Peyer's patch (tissue), 4 donors: Measurements from ENCODE around the gene RAPGEF1. TPM values are rescaled to one million over a fixed set of nuclear protein-coding genes. Genes with fewer than 3 reads are reported as not detected.

Experiments used
- DNase-seq, 3 donors: peaks; one replicate each; pipeline ENCODE4 v3.0.0-alpha.2; 2017 to 2019
- H3K27ac ChIP-seq, 4 donors: fragments of 200-600 bp; sonication (generic); one replicate each; pipeline ENCODE4 v1.5.1; 2016 to 2019
- H3K27me3 ChIP-seq, 2 donors: fragments of 200-600 bp; sonication (generic); one replicate each; pipeline ENCODE4 v1.5.1; 2019
- H3K36me3 ChIP-seq, 3 donors: fragments of 200-600 bp; sonication (generic); one replicate each; pipeline ENCODE4 v1.5.1; 2016 to 2019
- H3K4me1 ChIP-seq, 4 donors: fragments of 200-600 bp; sonication (generic); one replicate each; pipeline ENCODE4 v1.5.1; 2016 to 2019
- H3K4me3 ChIP-seq, 4 donors: fragments of 200-600 bp; sonication (generic); 1 replicate in 3 of 4; 2 replicates in 1 of 4; pipeline ENCODE4 v1.5.1; 2016 to 2019; ENCODE audit warnings: mild to moderate bottlenecking in 1 of 4
- H3K9me3 ChIP-seq, 4 donors: fragments of 200-600 bp; sonication (generic); one replicate each; pipeline ENCODE4 v1.5.1; 2016 to 2019; ENCODE audit warnings: mild to moderate bottlenecking in 1 of 4
- POLR2A ChIP-seq, 2 donors: fragments of 450-650 bp; IDR thresholded peaks; one replicate each; pipeline ENCODE4 v1.5.1; 2017; ENCODE audit warnings: antibody characterized with exemption in 2 of 2, mild to moderate bottlenecking in 2 of 2, moderate library complexity in 2 of 2
- total RNA-seq, 4 donors: library from RNA; depleted of rRNA; stranded (reverse); fragments of >200 nt; gene quantifications; one replicate each; pipeline ENCODE4 v1.1.0, GENCODE V29; 2016
- TF ChIP-seq, protein P1 (sequence below), 6 experiments: fragments of 450-650 bp in 4 of 6; fragments of 200-600 bp in 2 of 6; sonication (generic) in 1 of 6; IDR thresholded peaks; one replicate each; pipeline ENCODE4 v1.5.1; 2017 to 2019; ENCODE audit warnings: antibody characterized with exemption in 6 of 6, mild to moderate bottlenecking in 3 of 6, moderate library complexity in 1 of 6

Gene RAPGEF1
- total RNA-seq, 4 donors from 2014 or later = 51.7 to 182 (median 70.7) TPM

DNA sequence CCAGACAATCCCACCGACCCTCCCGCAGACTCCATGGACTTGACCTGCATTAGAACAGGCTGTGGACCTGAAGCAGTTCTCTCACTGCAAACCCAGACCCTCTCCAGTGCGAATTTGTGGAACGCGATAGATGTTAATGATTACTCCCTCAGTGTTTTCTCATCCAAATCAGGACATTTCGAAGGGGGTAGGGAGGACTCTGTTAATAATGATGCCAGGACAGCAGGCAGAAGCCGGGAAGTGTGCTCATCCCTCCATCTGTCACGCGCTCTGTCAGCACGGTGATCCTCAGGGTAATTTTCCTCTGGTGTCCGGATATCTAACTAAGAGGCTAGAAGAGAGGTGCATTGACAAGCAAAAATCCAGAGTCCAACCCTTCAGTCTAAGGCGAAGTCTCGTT, 18.8 kb downstream of the RAPGEF1 start:
- TF ChIP-seq, protein P1, sequence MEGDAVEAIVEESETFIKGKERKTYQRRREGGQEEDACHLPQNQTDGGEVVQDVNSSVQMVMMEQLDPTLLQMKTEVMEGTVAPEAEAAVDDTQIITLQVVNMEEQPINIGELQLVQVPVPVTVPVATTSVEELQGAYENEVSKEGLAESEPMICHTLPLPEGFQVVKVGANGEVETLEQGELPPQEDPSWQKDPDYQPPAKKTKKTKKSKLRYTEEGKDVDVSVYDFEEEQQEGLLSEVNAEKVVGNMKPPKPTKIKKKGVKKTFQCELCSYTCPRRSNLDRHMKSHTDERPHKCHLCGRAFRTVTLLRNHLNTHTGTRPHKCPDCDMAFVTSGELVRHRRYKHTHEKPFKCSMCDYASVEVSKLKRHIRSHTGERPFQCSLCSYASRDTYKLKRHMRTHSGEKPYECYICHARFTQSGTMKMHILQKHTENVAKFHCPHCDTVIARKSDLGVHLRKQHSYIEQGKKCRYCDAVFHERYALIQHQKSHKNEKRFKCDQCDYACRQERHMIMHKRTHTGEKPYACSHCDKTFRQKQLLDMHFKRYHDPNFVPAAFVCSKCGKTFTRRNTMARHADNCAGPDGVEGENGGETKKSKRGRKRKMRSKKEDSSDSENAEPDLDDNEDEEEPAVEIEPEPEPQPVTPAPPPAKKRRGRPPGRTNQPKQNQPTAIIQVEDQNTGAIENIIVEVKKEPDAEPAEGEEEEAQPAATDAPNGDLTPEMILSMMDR (IDR thresholded peaks at IDR 0.05) = no peak
- TF ChIP-seq POLR2A (IDR thresholded peaks at IDR 0.05) = no peak
- H3K27me3 ChIP-seq = no peaks in the 10 kb centered on the region
- H3K4me3 ChIP-seq = no peak overlapping the region
- DNase-seq = no peak
- H3K9me3 ChIP-seq = no peaks in the 10 kb centered on the region
- peaks cover 0 to 46% (median 14%) of the 10 kb centered on the region in 4 donors for H3K4me1 ChIP-seq
- no peak overlapping the region for H3K27ac ChIP-seq
- no peaks in the 10 kb centered on the region for H3K36me3 ChIP-seq

GRCh38 chr9:131720330-131720729, 19.5 kb downstream of the RAPGEF1 start:
- H3K27me3 ChIP-seq = no peaks in the 10 kb centered on the region
- TF ChIP-seq, protein P1 (IDR thresholded peaks at IDR 0.05) = no peak
- no peak for TF ChIP-seq POLR2A (IDR thresholded peaks at IDR 0.05)
- peaks cover 0 to 44% (median 14%) of the 10 kb centered on the region in 4 donors for H3K4me1 ChIP-seq
- peak in 1 of 3 donors; percentile 55 for DNase-seq
- H3K36me3 ChIP-seq = no peaks in the 10 kb centered on the region
- H3K27ac ChIP-seq = peak overlapping the region in 3 of 4 donors; percentile 15 to 39 (median 33)
- H3K9me3 ChIP-seq = no peaks in the 10 kb centered on the region
- no peak overlapping the region for H3K4me3 ChIP-seq

DNA sequence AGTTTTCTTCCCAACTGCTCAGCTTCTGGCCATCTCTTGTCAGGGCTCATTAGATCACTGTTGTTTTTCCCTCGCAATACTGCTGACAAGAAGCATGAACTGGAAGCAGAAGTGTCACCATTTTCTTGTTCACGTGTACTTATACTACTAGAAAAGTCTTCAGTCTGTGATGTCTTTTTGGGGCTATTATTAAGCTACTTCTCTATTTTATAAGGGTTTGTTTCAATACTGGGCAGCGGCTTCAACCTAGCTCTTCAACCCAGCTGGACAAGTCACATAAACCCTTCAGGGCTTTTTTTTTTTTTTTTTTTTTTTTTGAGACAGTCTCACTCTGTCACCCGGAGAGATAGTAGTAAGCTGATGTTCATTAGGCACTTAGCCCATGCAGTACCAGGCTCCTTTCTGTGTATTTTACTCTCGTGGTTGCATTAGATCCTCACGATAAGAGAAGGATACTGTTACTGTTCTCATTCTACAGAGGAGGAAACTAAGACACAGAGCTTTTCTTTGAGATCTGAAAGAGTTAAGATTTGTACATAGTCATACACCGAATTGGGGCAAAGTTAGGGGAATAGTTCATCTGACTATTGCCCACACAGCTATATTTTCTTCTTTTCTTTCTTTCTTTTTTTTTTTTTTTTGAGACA, 20.5 kb downstream of the RAPGEF1 start:
- H3K4me3 ChIP-seq = no peak overlapping the region
- no peaks in the 10 kb centered on the region for H3K36me3 ChIP-seq
- no peaks in the 10 kb centered on the region for H3K9me3 ChIP-seq
- peak overlapping the region; percentile 33 to 71 (median 56) for H3K27ac ChIP-seq
- DNase-seq = no peak
- TF ChIP-seq POLR2A (IDR thresholded peaks at IDR 0.05) = no peak
- TF ChIP-seq, protein P1 (IDR thresholded peaks at IDR 0.05) = no peak
- peaks cover 0 to 35% (median 5%) of the 10 kb centered on the region in 4 donors for H3K4me1 ChIP-seq
- H3K27me3 ChIP-seq = no peaks in the 10 kb centered on the region

DNA sequence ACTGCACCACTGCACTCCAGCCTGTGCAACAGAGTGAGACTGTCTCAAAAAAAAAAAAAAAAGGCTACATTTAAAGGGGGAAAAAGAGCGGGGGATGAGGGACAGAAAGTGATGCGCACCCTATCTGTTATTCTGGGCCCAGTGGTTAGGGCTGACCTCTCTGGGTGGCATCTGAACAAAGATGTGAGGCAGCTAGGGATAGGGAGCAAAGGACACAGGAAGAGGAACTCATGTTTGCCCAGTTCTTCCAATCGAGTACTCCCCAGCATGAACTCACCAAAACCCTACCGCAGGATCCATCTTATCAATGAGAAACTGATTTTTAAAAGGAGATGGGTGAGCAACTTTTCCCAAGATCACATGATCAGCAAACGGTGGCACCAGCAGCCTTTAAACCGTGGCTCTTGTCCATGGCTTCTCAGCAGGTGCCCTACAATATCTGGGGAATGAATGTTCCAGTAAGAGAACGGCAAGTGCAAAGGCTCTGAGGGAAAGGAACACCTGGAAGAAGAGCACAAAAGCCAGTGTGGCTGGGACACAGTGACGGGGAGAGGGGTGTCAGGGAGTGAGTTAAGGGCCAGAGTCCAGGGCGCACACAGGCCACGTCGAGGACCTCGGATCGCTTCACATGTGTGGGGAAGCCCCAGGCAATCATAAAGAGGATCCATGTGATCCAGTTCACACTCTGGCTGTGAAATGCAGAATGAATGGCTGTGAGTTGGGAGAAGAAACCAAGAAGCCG, 22.0 kb downstream of the RAPGEF1 start:
- TF ChIP-seq, protein P1 (IDR thresholded peaks at IDR 0.05) = no peak
- no peak for TF ChIP-seq POLR2A (IDR thresholded peaks at IDR 0.05)
- Histone ChIP-seq H3K4me3 (no peak overlapping the region), H3K4me1 (peaks cover 0 to 27% (median 5%) of the 10 kb centered on the region in 4 donors), H3K27me3 (no peaks in the 10 kb centered on the region), H3K27ac (peak overlapping the region in 3 of 4 donors; percentile 18 to 71 (median 67)), H3K9me3 (no peaks in the 10 kb centered on the region), H3K36me3 (no peaks in the 10 kb centered on the region)
- DNase-seq = peak in 2 of 3 donors; percentile 73 to 81

DNA sequence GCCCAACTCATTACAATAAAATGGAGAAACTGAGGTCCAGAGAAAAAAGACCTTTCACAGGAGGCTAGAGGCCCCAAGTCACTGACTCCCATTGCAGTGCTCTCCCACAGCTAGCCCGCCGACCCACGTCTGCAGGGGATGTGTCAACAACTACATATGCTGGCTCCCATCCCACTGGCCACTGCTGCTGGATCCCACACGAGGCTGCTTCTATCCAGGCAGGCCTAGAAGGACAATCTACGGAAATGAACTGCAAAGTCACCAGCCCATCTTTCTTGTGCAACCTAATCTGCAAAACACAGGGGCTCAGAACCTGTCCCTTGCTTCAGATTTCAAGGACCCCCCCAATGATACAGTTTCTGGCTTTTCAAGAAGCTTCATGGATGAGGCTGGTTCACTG, 24.0 kb downstream of the RAPGEF1 start:
- no peak for TF ChIP-seq POLR2A (IDR thresholded peaks at IDR 0.05)
- TF ChIP-seq, protein P1 (IDR thresholded peaks at IDR 0.05) = no peak
- Histone ChIP-seq H3K36me3 (no peaks in the 10 kb centered on the region), H3K27me3 (no peaks in the 10 kb centered on the region), H3K4me1 (peaks cover 0 to 23% (median 5%) of the 10 kb centered on the region in 4 donors), H3K4me3 (no peak overlapping the region), H3K27ac (peak overlapping the region in 2 of 4 donors; percentile 0 to 52), H3K9me3 (no peaks in the 10 kb centered on the region)
- no peak for DNase-seq
